ENCODE results near the gene KANSL1L.

The KANSL1L gene

GRCh38 chr2:210072922-210073509 lies 98.2 kb downstream of the KANSL1L start:
- peak; percentile 56 for DNase-seq (ENCODE audit: low read depth)

GRCh38 chr2:210072493-210072892 lies 98.7 kb downstream of the KANSL1L start:
- no peak for DNase-seq (ENCODE audit: low read depth)

- no peak for DNase-seq (ENCODE audit: low read depth)
Observed at GRCh38 chr2:210063306-210063705, 107.9 kb downstream of the KANSL1L start.

GRCh38 chr2:210055825-210056224 lies 115.4 kb downstream of the KANSL1L start:
- no peak for DNase-seq (ENCODE audit: low read depth)

GRCh38 chr2:210054696-210055095 lies 116.5 kb downstream of the KANSL1L start:
- no peak for DNase-seq (ENCODE audit: low read depth)

- DNase-seq (ENCODE audit: low read depth) = no peak
Observed at GRCh38 chr2:210050885-210051284, 120.3 kb downstream of the KANSL1L start.

- DNase-seq (ENCODE audit: low read depth) = no peak
Observed at GRCh38 chr2:210049831-210050230, 121.4 kb downstream of the KANSL1L start.

- DNase-seq (ENCODE audit: low read depth) = no peak
Observed at GRCh38 chr2:210046851-210047500, 124.2 kb downstream of the KANSL1L start.

GRCh38 chr2:210038078-210038477 lies 133.1 kb downstream of the KANSL1L start:
- DNase-seq (ENCODE audit: low read depth) = no peak

- DNase-seq (ENCODE audit: low read depth) = no peak
Observed at GRCh38 chr2:210035679-210036078, 135.5 kb downstream of the KANSL1L start.

- no peak for DNase-seq (ENCODE audit: low read depth)
Observed at GRCh38 chr2:210034087-210034683, 137.0 kb downstream of the KANSL1L start.

GRCh38 chr2:210028178-210028577 lies 143.0 kb downstream of the KANSL1L start:
- no peak for DNase-seq (ENCODE audit: low read depth)

- DNase-seq (ENCODE audit: low read depth) = no peak
Observed at GRCh38 chr2:210027608-210028007, 143.6 kb downstream of the KANSL1L start.

GRCh38 chr2:210022824-210023223 lies 148.4 kb downstream of the KANSL1L start:
- DNase-seq (ENCODE audit: low read depth) = no peak

GRCh38 chr2:210020138-210020537 lies 151.1 kb downstream of the KANSL1L start:
- no peak for DNase-seq (ENCODE audit: low read depth)

- no peak for DNase-seq (ENCODE audit: low read depth)
Observed at GRCh38 chr2:210009896-210010295, 161.3 kb downstream of the KANSL1L start.

GRCh38 chr2:210009126-210009525 lies 162.1 kb downstream of the KANSL1L start:
- no peak for DNase-seq (ENCODE audit: low read depth)

- DNase-seq (ENCODE audit: low read depth) = no peak
Observed at GRCh38 chr2:210007895-210008294, 163.3 kb downstream of the KANSL1L start.

- DNase-seq (ENCODE audit: low read depth) = no peak
Observed at GRCh38 chr2:210004881-210005280, 166.3 kb downstream of the KANSL1L start.

GRCh38 chr2:210003359-210003758 lies 167.8 kb downstream of the KANSL1L start:
- peak; percentile 48 for DNase-seq (ENCODE audit: low read depth)

GRCh38 chr2:210002158-210003157 lies 168.8 kb downstream of the KANSL1L start, which contains the start of gene RPE:
TSS of gene RPE (plus strand) at chr2:210002638. CDS start at chr2:210002662, 24 bp downstream.
- peak; percentile 92 for DNase-seq (ENCODE audit: low read depth)
